ENCODE results near the gene TRABD2B. TPM values are rescaled to one million over a fixed set of nuclear protein-coding genes. Genes with fewer than 3 reads are reported as not detected.

TRABD2B gene
- total and polyA plus RNA-seq, 2 donors (not counting 3 experiments of a cell fraction or from before 2014, with no cell fraction given), result not detected

DNA sequence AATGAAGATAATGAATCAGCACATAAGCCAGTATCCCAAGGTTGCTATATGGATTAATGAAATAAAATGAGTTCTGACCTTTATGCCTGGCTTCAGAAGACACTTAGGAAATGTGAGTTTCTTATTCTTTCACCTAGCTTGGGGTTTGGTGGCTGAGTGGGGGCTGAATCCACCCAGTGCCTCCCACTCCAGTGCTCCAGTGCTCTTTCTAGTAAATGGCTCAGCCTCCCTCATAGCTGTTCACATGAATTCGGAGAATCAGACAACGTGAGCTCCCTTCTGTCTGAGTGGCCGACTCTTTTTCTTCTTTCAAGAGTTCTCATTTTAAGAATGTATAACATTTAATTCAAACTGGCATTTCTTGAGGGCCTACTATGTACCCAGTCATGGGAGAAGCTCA, 43.5 kb downstream of the TRABD2B start:
- intact Hi-C loops (cut with micrococcal nuclease), result no loop called here
- no TSS peak for BruUV-seq (replicated peaks)
- CTCF ChIA-PET, result interaction anchor here (0.9 to 1.4 kb wide), 4 partner anchors 14 to 228 kb away, joined by 3 to 5 read pairs (median 3); no protein-coding TSS in a partner anchor

More for the DNA sequence above, 43.5 kb downstream of the TRABD2B start:
- POLR2A ChIA-PET, result no interaction called here
- Histone ChIP-seq H3K27me3 (ENCODE audit: control insufficient read depth in 2 of 2, insufficient read depth in 2 of 2, low read length in 2 of 2) (no peaks in the 10 kb centered on the region), H3K9me1 (replicated peaks; ENCODE audit: control insufficient read depth, extremely low read depth, insufficient read depth, low read length) (no peaks in the 10 kb centered on the region), H3K4me1 (ENCODE audit: control insufficient read depth, extremely low read depth, insufficient read depth, low read length) (no peaks in the 10 kb centered on the region), H3K9me3 (replicated peaks; ENCODE audit: control insufficient read depth, insufficient read depth, low read length) (no peaks in the 10 kb centered on the region), H3K79me2 (ENCODE audit: control insufficient read depth, insufficient read depth, low read length) (no peaks in the 10 kb centered on the region), H3K36me3 (ENCODE audit: control insufficient read depth in 2 of 2, extremely low read depth in 1 of 2, insufficient read depth in 2 of 2, low read length in 2 of 2) (no peaks in the 10 kb centered on the region), H3K4me2 (ENCODE audit: insufficient read depth, low read length) (no peak overlapping the region), H3K4me3 (replicated peaks in 1 of 3; ENCODE audit: insufficient read depth in 1 of 3, low read depth in 1 of 3, low read length in 3 of 3) (no peak overlapping the region), H3K27ac (ENCODE audit: insufficient read depth, low read depth, low read length) (no peak overlapping the region), H2AFZ (ENCODE audit: low read depth, low read length) (no peak overlapping the region), H4K20me1 (replicated peaks; ENCODE audit: control insufficient read depth, extremely low read depth, insufficient read depth, low read length) (no peaks in the 10 kb centered on the region), H3K9ac (replicated peaks; ENCODE audit: extremely low read depth, insufficient read depth, low read length) (no peak overlapping the region)
- dilution Hi-C loops (cut with MboI; ENCODE audit: extremely low pct_ligation_motif_present, low sequenced_read_pairs), result no loop called here
- DNase-seq (ENCODE audit: low read depth, low spot score) (no peak), FAIRE-seq (no peak)
- TF ChIP-seq MYC (IDR thresholded peaks at IDR 0.05; ENCODE audit: low read depth, low read length) (no peak), EZH2 (IDR thresholded peaks at IDR 0.05; ENCODE audit: borderline replicate concordance, low read depth, low read length, severe bottlenecking) (no peak), FOS (IDR thresholded peaks at IDR 0.05; ENCODE audit: borderline replicate concordance, insufficient read depth, low read length) (no peak), JUN (IDR thresholded peaks at IDR 0.05; ENCODE audit: borderline replicate concordance, insufficient read depth, insufficient read length, low read depth) (no peak), GATA2 (IDR thresholded peaks at IDR 0.05; ENCODE audit: insufficient read depth, insufficient read length, low read depth, low read length) (no peak), POLR2A (IDR thresholded peaks at IDR 0.05; ENCODE audit: low read depth, low read length) (no peak), POLR2AphosphoS5 (IDR thresholded peaks at IDR 0.05; ENCODE audit: insufficient read depth, low read depth, low read length) (no peak)
- TF ChIP-seq, protein P1, sequence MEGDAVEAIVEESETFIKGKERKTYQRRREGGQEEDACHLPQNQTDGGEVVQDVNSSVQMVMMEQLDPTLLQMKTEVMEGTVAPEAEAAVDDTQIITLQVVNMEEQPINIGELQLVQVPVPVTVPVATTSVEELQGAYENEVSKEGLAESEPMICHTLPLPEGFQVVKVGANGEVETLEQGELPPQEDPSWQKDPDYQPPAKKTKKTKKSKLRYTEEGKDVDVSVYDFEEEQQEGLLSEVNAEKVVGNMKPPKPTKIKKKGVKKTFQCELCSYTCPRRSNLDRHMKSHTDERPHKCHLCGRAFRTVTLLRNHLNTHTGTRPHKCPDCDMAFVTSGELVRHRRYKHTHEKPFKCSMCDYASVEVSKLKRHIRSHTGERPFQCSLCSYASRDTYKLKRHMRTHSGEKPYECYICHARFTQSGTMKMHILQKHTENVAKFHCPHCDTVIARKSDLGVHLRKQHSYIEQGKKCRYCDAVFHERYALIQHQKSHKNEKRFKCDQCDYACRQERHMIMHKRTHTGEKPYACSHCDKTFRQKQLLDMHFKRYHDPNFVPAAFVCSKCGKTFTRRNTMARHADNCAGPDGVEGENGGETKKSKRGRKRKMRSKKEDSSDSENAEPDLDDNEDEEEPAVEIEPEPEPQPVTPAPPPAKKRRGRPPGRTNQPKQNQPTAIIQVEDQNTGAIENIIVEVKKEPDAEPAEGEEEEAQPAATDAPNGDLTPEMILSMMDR (IDR thresholded peaks at IDR 0.05; ENCODE audit: extremely low read depth in 1 of 2, insufficient read depth in 1 of 2, low read depth in 1 of 2, low read length in 2 of 2), result no peak
- TF ChIP-seq, protein P2, sequence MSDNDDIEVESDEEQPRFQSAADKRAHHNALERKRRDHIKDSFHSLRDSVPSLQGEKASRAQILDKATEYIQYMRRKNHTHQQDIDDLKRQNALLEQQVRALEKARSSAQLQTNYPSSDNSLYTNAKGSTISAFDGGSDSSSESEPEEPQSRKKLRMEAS (IDR thresholded peaks at IDR 0.05; ENCODE audit: insufficient read depth, insufficient read length), result no peak
